Neural cell (in vitro differentiated cells): ENCODE measurements around the gene MYCBPAP. TPM values are rescaled to one million over a fixed set of nuclear protein-coding genes. Genes with fewer than 3 reads are reported as not detected.

Experiments used
- H2AFZ ChIP-seq: fragments of 200-600, 300-800 bp; sonication (generic), shearing (Covaris generic); 2 replicates; pipeline ENCODE4 v1.6.0; 2014; ENCODE audit warnings: low read depth, mild to moderate bottlenecking, antibody characterized with exemption, low read length, moderate library complexity
- H3F3A ChIP-seq: fragments of 200-600 bp; shearing (Covaris generic); 2 replicates; pipeline ENCODE4 v1.6.1; 2016; ENCODE audit warnings: mild to moderate bottlenecking, moderate library complexity, mixed read lengths, antibody characterized with exemption, low read length; ENCODE audit not compliant: insufficient read depth, poor library complexity, severe bottlenecking
- H3K27ac ChIP-seq: fragments of 200-600, 300-800 bp; sonication (generic), shearing (Covaris generic); 2 replicates; pipeline ENCODE4 v1.5.1; 2014; ENCODE audit warnings: mild to moderate bottlenecking, low read length, moderate library complexity
- H3K27me3 ChIP-seq: fragments of 300-800, 200-600 bp; sonication (generic), shearing (Covaris generic); 2 replicates; pipeline ENCODE4 v1.6.0; 2014; ENCODE audit warnings: mild to moderate bottlenecking, low read depth, low read length, moderate library complexity; ENCODE audit not compliant: insufficient read depth
- H3K36me3 ChIP-seq: fragments of 300-800, 200-600 bp; sonication (generic), shearing (Covaris generic); 2 replicates; pipeline ENCODE4 v1.5.1; 2014; ENCODE audit warnings: mild to moderate bottlenecking, antibody characterized with exemption, low read length, moderate library complexity; ENCODE audit not compliant: insufficient read depth
- H3K4me2 ChIP-seq: fragments of 300-800, 200-600 bp; sonication (generic), shearing (Covaris generic); 2 replicates; pipeline ENCODE4 v1.6.0; 2014; ENCODE audit warnings: mild to moderate bottlenecking, low read length
- H3K4me3 ChIP-seq: fragments of 300-800, 200-600 bp; sonication (generic), shearing (Covaris generic); 2 replicates; pipeline ENCODE4 v1.5.1; 2014; ENCODE audit warnings: mild to moderate bottlenecking, low read length, moderate library complexity
- H3K79me2 ChIP-seq: fragments of 200-600 bp; shearing (Covaris generic); replicated peaks from 2 replicates; pipeline ENCODE4 v1.6.0; 2014; ENCODE audit warnings: mild to moderate bottlenecking, low read length, moderate library complexity; ENCODE audit not compliant: insufficient read depth
- H3K9ac ChIP-seq: fragments of 300-800, 200-600 bp; sonication (generic), shearing (Covaris generic); 2 replicates; pipeline ENCODE4 v1.6.1; 2016; ENCODE audit warnings: mild to moderate bottlenecking, low read length, mixed read lengths
- H3K9me2 ChIP-seq: fragments of 200-600 bp; shearing (Covaris generic); 2 replicates; pipeline ENCODE4 v1.6.1; 2016; ENCODE audit warnings: mild to moderate bottlenecking, low read length, mixed read lengths; ENCODE audit not compliant: insufficient read depth
- H3K9me3 ChIP-seq: fragments of 200-600, 300-800 bp; sonication (generic), shearing (Covaris generic); 2 replicates; pipeline ENCODE4 v1.6.1; 2016; ENCODE audit warnings: mild to moderate bottlenecking, mixed run types, low read length, moderate library complexity, mixed read lengths
- H4K20me1 ChIP-seq: fragments of 200-600 bp; shearing (Covaris generic); 2 replicates; pipeline ENCODE4 v1.6.1; 2016; ENCODE audit warnings: mild to moderate bottlenecking, mixed run types; ENCODE audit not compliant: insufficient read depth
- CTCF ChIP-seq: fragments of 450-650 bp; IDR thresholded peaks from 2 replicates; pipeline ENCODE4 v1.5.1; 2014; ENCODE audit warnings: antibody characterized with exemption, mild to moderate bottlenecking, moderate library complexity; ENCODE audit not compliant: poor library complexity, severe bottlenecking
- EP300 ChIP-seq: fragments of 450-650 bp; conservative IDR thresholded peaks from 2 replicates; pipeline ENCODE4 v1.6.1; 2014; ENCODE audit warnings: antibody characterized with exemption, mild to moderate bottlenecking, moderate library complexity; ENCODE audit not compliant: poor library complexity, severe bottlenecking
- EZH2 ChIP-seq: fragments of 200-600, 300-800 bp; shearing (Covaris generic), sonication (generic); IDR thresholded peaks from 2 replicates; pipeline ENCODE4 v1.6.1; 2014; ENCODE audit warnings: antibody characterized with exemption, low read length, borderline replicate concordance, mild to moderate bottlenecking; ENCODE audit not compliant: insufficient read depth, poor library complexity, severe bottlenecking
- MXI1 ChIP-seq: fragments of 450-650 bp; conservative IDR thresholded peaks from 2 replicates; pipeline ENCODE4 v1.6.1; 2014; ENCODE audit warnings: antibody characterized with exemption, mild to moderate bottlenecking; ENCODE audit not compliant: poor library complexity, severe bottlenecking
- POLR2AphosphoS5 ChIP-seq: IDR thresholded peaks from 2 replicates; pipeline ENCODE4 v1.6.1; 2012
- RAD21 ChIP-seq: fragments of 450-650 bp; conservative IDR thresholded peaks from 2 replicates; pipeline ENCODE4 v1.6.1; 2014; ENCODE audit warnings: antibody characterized with exemption, mild to moderate bottlenecking, moderate library complexity
- REST ChIP-seq: IDR thresholded peaks from 2 replicates; pipeline ENCODE4 v1.6.1; 2012; ENCODE audit warnings: borderline replicate concordance
- SMC3 ChIP-seq: fragments of 450-650 bp; conservative IDR thresholded peaks from 2 replicates; pipeline ENCODE4 v1.6.1; 2014; ENCODE audit warnings: antibody characterized with exemption, mild to moderate bottlenecking, moderate library complexity; ENCODE audit not compliant: poor library complexity
- TAF1 ChIP-seq: IDR thresholded peaks from 2 replicates; pipeline ENCODE4 v1.6.1; 2012; ENCODE audit warnings: low read depth
- polyA plus RNA-seq: library from polyadenylated mRNA; depleted of rRNA; stranded (reverse); fragments of >200 nt; gene quantifications from 2 replicates; pipeline ENCODE4 v1.2.3, GENCODE V29; 2014

Gene MYCBPAP
- polyA plus RNA-seq, 1 donor from 2014 or later = 0.35 TPM

- TF ChIP-seq EZH2 (no peak), EP300 (no peak), POLR2AphosphoS5 (no peak), TAF1 (no peak), MXI1 (no peak), RAD21 (no peak)
- H3K9ac ChIP-seq = peak overlapping the region; percentile 38
- no peaks in the 10 kb centered on the region for H3F3A ChIP-seq
- H3K4me2 ChIP-seq = peak overlapping the region; percentile 54
- H3K4me3 ChIP-seq = peak overlapping the region; percentile 87
- no peak overlapping the region for H2AFZ ChIP-seq
- H3K79me2 ChIP-seq = no peaks in the 10 kb centered on the region
- H3K36me3 ChIP-seq = no peaks in the 10 kb centered on the region
- H3K27ac ChIP-seq = no peak overlapping the region
- no peaks in the 10 kb centered on the region for H3K9me2 ChIP-seq
- no peaks in the 10 kb centered on the region for H4K20me1 ChIP-seq
- peaks cover 50% of the 10 kb centered on the region for H3K27me3 ChIP-seq
- no peaks in the 10 kb centered on the region for H3K9me3 ChIP-seq
These were observed 51.5 kb downstream of the MYCBPAP start for GRCh38 chr17:50559674-50560184.

GRCh38 chr17:50560185-50560824, 52.1 kb downstream of the MYCBPAP start, which contains the start of gene CACNA1G:
Gene CACNA1G (plus strand): TSS chr17:50560715. CDS start chr17:50561460, 745 bp downstream.
- Histone ChIP-seq H3K27me3 (peaks cover 50% of the 10 kb centered on the region), H3F3A (no peaks in the 10 kb centered on the region), H3K36me3 (no peaks in the 10 kb centered on the region), H2AFZ (no peak within 1 kb of the TSS), H3K4me2 (peak within 1 kb of the TSS; percentile 54), H3K27ac (no peak within 1 kb of the TSS), H3K4me3 (peak within 1 kb of the TSS; percentile 87), H4K20me1 (no peaks in the 10 kb centered on the region), H3K9me2 (no peaks in the 10 kb centered on the region), H3K9me3 (no peaks in the 10 kb centered on the region), H3K9ac (peak within 1 kb of the TSS; percentile 75), H3K79me2 (no peaks in the 10 kb centered on the region)
- TF ChIP-seq EP300 = no peak
- TF ChIP-seq CTCF = peak; percentile 51
- TF ChIP-seq RAD21 = peak; percentile 66
- peak; percentile 60 for TF ChIP-seq MXI1
- TF ChIP-seq REST = no peak
- TF ChIP-seq SMC3 = peak; percentile 64
- TF ChIP-seq POLR2AphosphoS5 = peak; percentile 89
- TF ChIP-seq EZH2 = no peak
- peak; percentile 71 for TF ChIP-seq TAF1
